ENCODE results near the gene ZNF276.

ZNF276 gene

GRCh38 chr16:89716916-89717687 is 4.2 kb upstream of the ZNF276 start:
- DNase-seq, result no peak

- no peak for DNase-seq
Observed at GRCh38 chr16:89717688-89718505, 3.4 kb upstream of the ZNF276 start.

- no peak for DNase-seq
Observed at GRCh38 chr16:89720551-89720812, 855 bp upstream of the ZNF276 start.

- DNase-seq, result peak; percentile 93
Observed at GRCh38 chr16:89721546-89722391, 432 bp downstream of the ZNF276 start.

- DNase-seq, result peak; percentile 82
Observed at GRCh38 chr16:89722392-89723278, 1.3 kb downstream of the ZNF276 start.

- peak; percentile 84 for DNase-seq
Observed at GRCh38 chr16:89723279-89724250, 2.2 kb downstream of the ZNF276 start.

GRCh38 chr16:89727406-89728120 is 6.2 kb downstream of the ZNF276 start:
- no peak for DNase-seq

GRCh38 chr16:89729293-89729692 is 8.0 kb downstream of the ZNF276 start:
- DNase-seq, result no peak

GRCh38 chr16:89729863-89730593 is 8.7 kb downstream of the ZNF276 start:
- DNase-seq, result no peak

GRCh38 chr16:89730610-89731234 is 9.4 kb downstream of the ZNF276 start:
- no peak for DNase-seq

- DNase-seq, result no peak
Observed at GRCh38 chr16:89732142-89732917, 11.0 kb downstream of the ZNF276 start.

- no peak for DNase-seq
Observed at GRCh38 chr16:89732918-89733242, 11.5 kb downstream of the ZNF276 start.

- DNase-seq, result no peak
Observed at GRCh38 chr16:89733322-89733721, 12.0 kb downstream of the ZNF276 start.

- no peak for DNase-seq
Observed at GRCh38 chr16:89733792-89734191, 12.5 kb downstream of the ZNF276 start.

- DNase-seq, result no peak
Observed at GRCh38 chr16:89736554-89736953, 15.2 kb downstream of the ZNF276 start.

- DNase-seq, result peak; percentile 56
Observed at GRCh38 chr16:89737341-89738071, 16.2 kb downstream of the ZNF276 start.

- DNase-seq, result no peak
Observed at GRCh38 chr16:89738072-89738377, 16.7 kb downstream of the ZNF276 start.

Data from CD4-positive, alpha-beta T cell treated with Interleukin-17A for 4 hours (primary cell).